ENCODE data around the gene CAB39. TPM values are rescaled to one million over a fixed set of nuclear protein-coding genes. Genes with fewer than 3 reads are reported as not detected.

CAB39 gene
- polyA plus RNA-seq, 1 donor from 2014 or later, result 118 TPM

- Histone ChIP-seq H3K36me3 (ENCODE audit: insufficient read depth, low read length) (peaks cover 7% of the 10 kb centered on the region), H3K27ac (ENCODE audit: low read length) (no peak overlapping the region), H3K9ac (ENCODE audit: low read length) (no peak overlapping the region), H3K4me2 (ENCODE audit: low read length) (no peak overlapping the region), H3F3A (ENCODE audit: insufficient read depth, low read length, poor library complexity, severe bottlenecking) (no peaks in the 10 kb centered on the region), H4K20me1 (ENCODE audit: insufficient read depth) (no peaks in the 10 kb centered on the region), H3K9me3 (ENCODE audit: low read length) (no peaks in the 10 kb centered on the region), H3K27me3 (ENCODE audit: insufficient read depth, low read depth, low read length) (no peaks in the 10 kb centered on the region), H3K79me2 (replicated peaks; ENCODE audit: insufficient read depth, low read length) (no peaks in the 10 kb centered on the region), H2AFZ (ENCODE audit: low read depth, low read length) (no peak overlapping the region), H3K4me3 (ENCODE audit: low read length) (no peak overlapping the region), H3K9me2 (ENCODE audit: insufficient read depth, low read length) (no peaks in the 10 kb centered on the region)
- TF ChIP-seq POLR2AphosphoS5 (IDR thresholded peaks at IDR 0.05), result no peak
- no peak for TF ChIP-seq TAF1 (IDR thresholded peaks at IDR 0.05; ENCODE audit: low read depth)
- no peak for TF ChIP-seq CTCF (IDR thresholded peaks at IDR 0.05; ENCODE audit: poor library complexity, severe bottlenecking)
- no peak for TF ChIP-seq RAD21 (conservative IDR thresholded peaks at IDR 0.05)
- no peak for TF ChIP-seq EP300 (conservative IDR thresholded peaks at IDR 0.05; ENCODE audit: poor library complexity, severe bottlenecking)
- no peak for TF ChIP-seq SMC3 (conservative IDR thresholded peaks at IDR 0.05; ENCODE audit: poor library complexity)
- TF ChIP-seq REST (IDR thresholded peaks at IDR 0.05; ENCODE audit: borderline replicate concordance), result no peak
- TF ChIP-seq MXI1 (conservative IDR thresholded peaks at IDR 0.05; ENCODE audit: poor library complexity, severe bottlenecking), result no peak
- no peak for TF ChIP-seq EZH2 (IDR thresholded peaks at IDR 0.05; ENCODE audit: borderline replicate concordance, insufficient read depth, low read length, poor library complexity, severe bottlenecking)
Measured at GRCh38 chr2:230814616-230815015, 102.0 kb downstream of the CAB39 start.

GRCh38 chr2:230815088-230815487, 102.4 kb downstream of the CAB39 start:
- no peak overlapping the region for H2AFZ ChIP-seq (ENCODE audit: low read depth, low read length)
- H3K36me3 ChIP-seq (ENCODE audit: insufficient read depth, low read length), result peaks cover 7% of the 10 kb centered on the region
- no peaks in the 10 kb centered on the region for H3K9me2 ChIP-seq (ENCODE audit: insufficient read depth, low read length)
- H4K20me1 ChIP-seq (ENCODE audit: insufficient read depth), result no peaks in the 10 kb centered on the region
- H3K79me2 ChIP-seq (replicated peaks; ENCODE audit: insufficient read depth, low read length), result no peaks in the 10 kb centered on the region
- no peak overlapping the region for H3K27ac ChIP-seq (ENCODE audit: low read length)
- no peak overlapping the region for H3K9ac ChIP-seq (ENCODE audit: low read length)
- no peak for TF ChIP-seq EZH2 (IDR thresholded peaks at IDR 0.05; ENCODE audit: borderline replicate concordance, insufficient read depth, low read length, poor library complexity, severe bottlenecking)
- no peak for TF ChIP-seq POLR2AphosphoS5 (IDR thresholded peaks at IDR 0.05)
- no peak for TF ChIP-seq REST (IDR thresholded peaks at IDR 0.05; ENCODE audit: borderline replicate concordance)
- TF ChIP-seq SMC3 (conservative IDR thresholded peaks at IDR 0.05; ENCODE audit: poor library complexity), result no peak
- TF ChIP-seq MXI1 (conservative IDR thresholded peaks at IDR 0.05; ENCODE audit: poor library complexity, severe bottlenecking), result no peak
- TF ChIP-seq CTCF (IDR thresholded peaks at IDR 0.05; ENCODE audit: poor library complexity, severe bottlenecking), result no peak
- TF ChIP-seq RAD21 (conservative IDR thresholded peaks at IDR 0.05), result no peak
- TF ChIP-seq TAF1 (IDR thresholded peaks at IDR 0.05; ENCODE audit: low read depth), result no peak
- no peak for TF ChIP-seq EP300 (conservative IDR thresholded peaks at IDR 0.05; ENCODE audit: poor library complexity, severe bottlenecking)
- H3K27me3 ChIP-seq (ENCODE audit: insufficient read depth, low read depth, low read length), result no peaks in the 10 kb centered on the region
- no peak overlapping the region for H3K4me3 ChIP-seq (ENCODE audit: low read length)
- H3K4me2 ChIP-seq (ENCODE audit: low read length), result no peak overlapping the region
- H3F3A ChIP-seq (ENCODE audit: insufficient read depth, low read length, poor library complexity, severe bottlenecking), result no peaks in the 10 kb centered on the region
- no peaks in the 10 kb centered on the region for H3K9me3 ChIP-seq (ENCODE audit: low read length)

Data from neural cell (in vitro differentiated cells).